Upper lobe of left lung (tissue), 4 donors: ENCODE measurements around the gene CUX1.

Experiments used
- EP300 ChIP-seq, 4 donors: sonication (generic); formaldehyde crosslinking; IDR thresholded peaks; one replicate each; pipeline ENCODE4 v1.5.1; 2017; ENCODE audit warnings: antibody characterized with exemption in 4 of 4, control low read depth in 2 of 4
- POLR2A ChIP-seq, 4 donors: fragments of 450-650 bp; IDR thresholded peaks; one replicate each; pipeline ENCODE4 v1.5.1; 2016 to 2017; ENCODE audit warnings: antibody characterized with exemption in 4 of 4, mild to moderate bottlenecking in 2 of 4
- TF ChIP-seq, protein P1 (sequence below), 6 experiments: fragments of 450-650 bp in 4 of 6; fragments of 200-600 bp in 2 of 6; sonication (generic) in 2 of 6; IDR thresholded peaks; one replicate each; pipeline ENCODE4 v1.5.1; 2016 to 2019; ENCODE audit warnings: antibody characterized with exemption in 6 of 6

DNA sequence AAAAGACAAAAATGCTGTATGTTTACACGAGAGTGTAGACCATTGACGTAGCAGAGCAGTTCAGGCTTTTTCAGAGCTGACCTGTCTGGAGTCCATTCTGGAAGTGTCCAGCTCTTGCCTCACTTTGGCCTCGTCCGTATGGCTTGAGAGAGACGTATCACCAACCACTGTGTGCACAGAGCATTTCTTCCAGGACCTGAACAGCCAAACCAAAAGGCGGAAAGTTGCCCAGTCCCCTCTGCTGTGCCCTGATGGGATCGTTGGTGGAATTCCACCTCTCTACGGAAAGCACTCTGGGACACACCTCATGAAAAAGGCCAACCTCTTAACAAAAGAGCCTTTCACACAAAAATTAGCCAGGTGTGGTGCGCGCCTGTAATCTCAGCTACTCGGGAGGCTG, 284.5 kb downstream of the CUX1 start:
- TF ChIP-seq POLR2A (IDR thresholded peaks at IDR 0.05) = no peak
- TF ChIP-seq, protein P1, sequence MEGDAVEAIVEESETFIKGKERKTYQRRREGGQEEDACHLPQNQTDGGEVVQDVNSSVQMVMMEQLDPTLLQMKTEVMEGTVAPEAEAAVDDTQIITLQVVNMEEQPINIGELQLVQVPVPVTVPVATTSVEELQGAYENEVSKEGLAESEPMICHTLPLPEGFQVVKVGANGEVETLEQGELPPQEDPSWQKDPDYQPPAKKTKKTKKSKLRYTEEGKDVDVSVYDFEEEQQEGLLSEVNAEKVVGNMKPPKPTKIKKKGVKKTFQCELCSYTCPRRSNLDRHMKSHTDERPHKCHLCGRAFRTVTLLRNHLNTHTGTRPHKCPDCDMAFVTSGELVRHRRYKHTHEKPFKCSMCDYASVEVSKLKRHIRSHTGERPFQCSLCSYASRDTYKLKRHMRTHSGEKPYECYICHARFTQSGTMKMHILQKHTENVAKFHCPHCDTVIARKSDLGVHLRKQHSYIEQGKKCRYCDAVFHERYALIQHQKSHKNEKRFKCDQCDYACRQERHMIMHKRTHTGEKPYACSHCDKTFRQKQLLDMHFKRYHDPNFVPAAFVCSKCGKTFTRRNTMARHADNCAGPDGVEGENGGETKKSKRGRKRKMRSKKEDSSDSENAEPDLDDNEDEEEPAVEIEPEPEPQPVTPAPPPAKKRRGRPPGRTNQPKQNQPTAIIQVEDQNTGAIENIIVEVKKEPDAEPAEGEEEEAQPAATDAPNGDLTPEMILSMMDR (IDR thresholded peaks at IDR 0.05) = no peak
- TF ChIP-seq EP300 (IDR thresholded peaks at IDR 0.05) = no peak
